ENCODE data around the gene TASL.
A peak's percentile ranks its signal among the peaks of the same experiment; 100 is the strongest.

The TASL gene, protein sequence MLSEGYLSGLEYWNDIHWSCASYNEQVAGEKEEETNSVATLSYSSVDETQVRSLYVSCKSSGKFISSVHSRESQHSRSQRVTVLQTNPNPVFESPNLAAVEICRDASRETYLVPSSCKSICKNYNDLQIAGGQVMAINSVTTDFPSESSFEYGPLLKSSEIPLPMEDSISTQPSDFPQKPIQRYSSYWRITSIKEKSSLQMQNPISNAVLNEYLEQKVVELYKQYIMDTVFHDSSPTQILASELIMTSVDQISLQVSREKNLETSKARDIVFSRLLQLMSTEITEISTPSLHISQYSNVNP

GRCh38 chrX:30577362-30577991, at the start of gene TASL:
Gene TASL (minus strand): TSS chrX:30577766. CDS start chrX:30560355, 17,411 bp downstream.
- H3K27ac ChIP-seq, result no peak within 1 kb of the TSS
- TF ChIP-seq CTCF (conservative IDR thresholded peaks at IDR 0.05) (no peak), ZFX (IDR thresholded peaks at IDR 0.05) (no peak)

- TF ChIP-seq ZFX (IDR thresholded peaks at IDR 0.05) (no peak), CTCF (conservative IDR thresholded peaks at IDR 0.05) (no peak)
- no peak overlapping the region for H3K27ac ChIP-seq
These were observed 48.8 kb upstream of the TASL start for GRCh38 chrX:30626402-30626801.

- TF ChIP-seq CTCF (conservative IDR thresholded peaks at IDR 0.05) (no peak), ZFX (IDR thresholded peaks at IDR 0.05) (no peak)
- H3K27ac ChIP-seq, result no peak overlapping the region
These were observed 44.8 kb upstream of the TASL start for GRCh38 chrX:30622361-30622760.

- no peak for TF ChIP-seq ZFX (IDR thresholded peaks at IDR 0.05)
- TF ChIP-seq CTCF (conservative IDR thresholded peaks at IDR 0.05), result no peak
- no peak overlapping the region for H3K27ac ChIP-seq
These were observed 43.5 kb upstream of the TASL start for GRCh38 chrX:30620980-30621618.

GRCh38 chrX:30620125-30620524, 42.6 kb upstream of the TASL start:
- no peak overlapping the region for H3K27ac ChIP-seq
- TF ChIP-seq ZFX (IDR thresholded peaks at IDR 0.05) (no peak), CTCF (conservative IDR thresholded peaks at IDR 0.05) (no peak)

DNA sequence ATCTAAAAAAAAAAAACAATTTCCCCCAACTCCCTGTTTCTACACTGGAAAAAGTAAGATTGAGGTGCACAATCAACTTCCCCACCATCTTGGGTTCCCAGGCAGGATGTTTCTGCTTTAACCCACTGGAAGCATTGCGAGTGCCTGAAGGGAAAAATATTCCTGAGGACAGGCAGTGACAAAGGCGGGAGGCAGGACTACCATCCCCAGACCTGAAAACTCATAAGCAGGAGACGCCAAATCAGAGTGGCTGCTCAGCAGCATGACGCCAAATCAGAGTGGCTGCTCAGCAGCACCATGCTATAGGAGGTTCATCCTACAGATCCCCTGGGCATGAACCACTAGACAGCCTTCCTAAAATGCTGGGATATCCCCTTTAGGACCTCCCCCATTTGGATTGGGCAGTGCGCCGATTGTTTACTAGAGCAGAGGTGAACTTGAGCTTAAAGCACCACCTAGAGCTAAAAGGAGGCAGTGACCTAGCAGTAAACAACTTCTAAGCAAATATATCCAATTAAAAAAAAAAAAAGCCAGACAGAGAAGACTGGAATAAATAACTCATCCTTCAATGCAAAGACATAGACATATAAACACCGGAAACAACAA, 40.7 kb upstream of the TASL start:
- TF ChIP-seq ZFX (IDR thresholded peaks at IDR 0.05) (no peak), CTCF (conservative IDR thresholded peaks at IDR 0.05) (peak; percentile 34)
- H3K27ac ChIP-seq, result no peak overlapping the region

DNA sequence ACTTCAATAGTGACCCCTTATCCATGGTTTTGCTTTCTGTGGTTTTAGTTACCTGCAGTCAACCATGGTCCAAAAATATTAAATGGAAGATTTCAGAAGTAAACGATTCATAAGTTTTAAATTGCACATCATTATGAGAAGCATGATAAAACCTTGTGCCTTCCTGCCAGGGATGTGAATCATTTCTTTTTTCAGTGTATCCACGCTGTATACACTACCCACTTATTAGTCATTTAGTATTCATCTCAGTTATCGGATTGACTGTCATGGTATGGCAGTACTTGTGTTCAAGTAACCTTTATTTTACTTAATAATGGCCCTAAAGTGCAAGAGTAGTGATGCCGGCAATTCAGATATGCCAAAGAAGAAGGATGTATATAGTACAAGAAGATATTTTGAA, 37.7 kb upstream of the TASL start:
- TF ChIP-seq ZFX (IDR thresholded peaks at IDR 0.05) (no peak), CTCF (conservative IDR thresholded peaks at IDR 0.05) (no peak)
- no peak overlapping the region for H3K27ac ChIP-seq
